Measurements from ENCODE around the gene YWHAQ. TPM values are rescaled to one million over a fixed set of nuclear protein-coding genes. Genes with fewer than 3 reads are reported as not detected.

The YWHAQ gene
- total RNA-seq, 4 donors from 2014 or later = 76.9 to 155 (median 114) TPM

DNA sequence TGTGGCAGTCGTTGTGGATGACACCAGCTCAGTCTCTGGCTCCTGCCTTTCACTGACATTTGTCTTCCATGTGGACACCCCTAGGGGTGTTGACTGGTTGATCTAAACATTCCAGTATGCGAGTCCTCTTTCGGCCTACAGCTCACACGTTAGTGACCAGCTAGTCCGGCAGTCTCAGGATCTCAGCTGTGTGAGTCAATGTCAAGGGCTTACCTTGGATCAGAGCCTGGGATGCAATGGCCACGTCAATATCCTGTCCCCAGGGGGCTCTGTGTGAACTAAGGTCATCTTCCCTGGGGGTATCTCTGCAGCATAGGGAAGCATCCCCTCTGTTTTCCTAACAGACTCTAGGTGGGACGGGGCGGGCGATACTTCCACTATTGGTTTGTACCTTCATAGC lies 35.1 kb upstream of the YWHAQ start:
- H3K4me3 ChIP-seq = no peak overlapping the region
- no peak for DNase-seq
- H3K36me3 ChIP-seq = no peaks in the 10 kb centered on the region
- H3K4me1 ChIP-seq = no peaks in the 10 kb centered on the region
- TF ChIP-seq CTCF (IDR thresholded peaks at IDR 0.05) (no peak), POLR2A (IDR thresholded peaks at IDR 0.05) (no peak)
- H3K27me3 ChIP-seq = no peaks in the 10 kb centered on the region
- H3K27ac ChIP-seq = no peak overlapping the region
- H3K9me3 ChIP-seq = no peaks in the 10 kb centered on the region

GRCh38 chr2:9664365-9664764 lies 33.6 kb upstream of the YWHAQ start:
- H3K27ac ChIP-seq = no peak overlapping the region
- DNase-seq = no peak
- no peaks in the 10 kb centered on the region for H3K36me3 ChIP-seq
- H3K4me1 ChIP-seq = no peaks in the 10 kb centered on the region
- no peak for TF ChIP-seq POLR2A (IDR thresholded peaks at IDR 0.05)
- TF ChIP-seq CTCF (IDR thresholded peaks at IDR 0.05) = no peak
- H3K27me3 ChIP-seq = no peaks in the 10 kb centered on the region
- H3K4me3 ChIP-seq = no peak overlapping the region
- no peaks in the 10 kb centered on the region for H3K9me3 ChIP-seq

GRCh38 chr2:9663008-9663879 lies 32.4 kb upstream of the YWHAQ start:
- no peak overlapping the region for H3K27ac ChIP-seq
- no peaks in the 10 kb centered on the region for H3K36me3 ChIP-seq
- H3K9me3 ChIP-seq = no peaks in the 10 kb centered on the region
- no peak for DNase-seq
- no peaks in the 10 kb centered on the region for H3K4me1 ChIP-seq
- H3K4me3 ChIP-seq = no peak overlapping the region
- no peaks in the 10 kb centered on the region for H3K27me3 ChIP-seq
- TF ChIP-seq POLR2A (IDR thresholded peaks at IDR 0.05) = no peak
- no peak for TF ChIP-seq CTCF (IDR thresholded peaks at IDR 0.05)

GRCh38 chr2:9661261-9661660 lies 30.5 kb upstream of the YWHAQ start:
- no peak for DNase-seq
- H3K36me3 ChIP-seq = no peaks in the 10 kb centered on the region
- H3K4me1 ChIP-seq = no peaks in the 10 kb centered on the region
- no peaks in the 10 kb centered on the region for H3K27me3 ChIP-seq
- H3K9me3 ChIP-seq = no peaks in the 10 kb centered on the region
- no peak overlapping the region for H3K27ac ChIP-seq
- no peak overlapping the region for H3K4me3 ChIP-seq
- TF ChIP-seq POLR2A (IDR thresholded peaks at IDR 0.05) = no peak
- no peak for TF ChIP-seq CTCF (IDR thresholded peaks at IDR 0.05)

- Histone ChIP-seq H3K36me3 (no peaks in the 10 kb centered on the region), H3K27me3 (no peaks in the 10 kb centered on the region), H3K4me3 (no peak overlapping the region), H3K27ac (no peak overlapping the region), H3K9me3 (no peaks in the 10 kb centered on the region), H3K4me1 (no peaks in the 10 kb centered on the region)
- no peak for TF ChIP-seq CTCF (IDR thresholded peaks at IDR 0.05)
- TF ChIP-seq POLR2A (IDR thresholded peaks at IDR 0.05) = no peak
- DNase-seq = no peak
These were observed 30.0 kb upstream of the YWHAQ start for GRCh38 chr2:9660781-9661180.

All from Peyer's patch (tissue), 4 donors.